NCI-H524 (cell line): ENCODE measurements around the gene SAMD14.

Source experiments
- DNase-seq, 2 experiments: peaks; one replicate each; lab custom pipeline; 2025; lab: John Stamatoyannopoulos, UW

SAMD14 gene

DNA sequence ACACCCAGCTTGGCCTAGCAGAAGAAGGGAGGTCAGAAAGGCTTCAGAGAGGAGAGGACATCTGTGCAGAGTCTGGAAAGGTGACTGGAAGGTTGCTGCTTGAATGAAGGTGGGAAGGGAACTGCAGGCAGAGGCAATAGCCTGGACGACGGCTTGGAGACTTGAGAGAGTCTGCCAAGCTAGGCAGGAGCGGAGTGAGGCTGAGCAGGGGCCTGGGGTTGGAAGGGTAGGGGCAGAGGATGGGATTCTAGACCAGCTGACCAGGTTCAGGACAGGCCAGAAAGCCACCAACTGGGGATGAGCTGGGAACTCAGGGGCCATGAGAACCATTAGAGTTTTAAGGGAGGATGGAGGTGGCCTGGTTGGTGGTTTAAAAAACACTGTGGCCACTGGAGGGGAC lies 35.5 kb upstream of the SAMD14 start:
- no peak for DNase-seq

DNA sequence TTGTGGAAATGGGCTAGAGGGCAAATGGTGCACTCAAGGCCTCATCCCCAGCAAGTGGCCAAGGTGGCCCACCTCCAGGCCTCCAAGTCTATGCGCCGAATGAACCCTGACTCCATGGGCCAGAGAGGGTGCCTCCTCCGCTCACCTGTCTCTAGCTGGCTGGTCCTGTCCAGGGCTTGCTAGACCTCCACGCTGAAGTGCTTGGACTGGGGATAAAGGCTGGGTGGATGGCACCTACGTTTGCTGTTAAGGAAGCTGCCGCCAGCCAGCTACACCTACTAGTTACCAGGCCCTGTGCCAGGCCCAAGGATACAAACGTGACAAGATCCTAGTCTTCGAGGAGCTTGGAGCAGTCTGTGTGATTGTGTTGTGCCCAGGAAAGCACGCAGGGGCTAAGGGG lies 35.1 kb upstream of the SAMD14 start:
- no peak for DNase-seq

DNA sequence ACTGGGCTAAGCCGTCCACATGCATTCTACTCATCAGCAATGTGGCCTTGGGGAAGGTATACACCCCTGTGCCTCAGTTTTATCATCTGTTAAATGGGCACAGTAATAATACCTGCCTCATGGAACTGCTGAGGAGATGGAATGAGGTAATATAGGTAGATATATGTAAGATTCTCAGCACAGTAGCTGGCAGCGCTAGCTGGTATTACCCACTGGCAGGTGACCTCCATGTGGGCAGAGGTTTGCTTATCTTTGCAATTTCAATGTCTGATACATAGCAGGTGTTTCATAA lies 34.7 kb upstream of the SAMD14 start:
- no peak for DNase-seq

DNA sequence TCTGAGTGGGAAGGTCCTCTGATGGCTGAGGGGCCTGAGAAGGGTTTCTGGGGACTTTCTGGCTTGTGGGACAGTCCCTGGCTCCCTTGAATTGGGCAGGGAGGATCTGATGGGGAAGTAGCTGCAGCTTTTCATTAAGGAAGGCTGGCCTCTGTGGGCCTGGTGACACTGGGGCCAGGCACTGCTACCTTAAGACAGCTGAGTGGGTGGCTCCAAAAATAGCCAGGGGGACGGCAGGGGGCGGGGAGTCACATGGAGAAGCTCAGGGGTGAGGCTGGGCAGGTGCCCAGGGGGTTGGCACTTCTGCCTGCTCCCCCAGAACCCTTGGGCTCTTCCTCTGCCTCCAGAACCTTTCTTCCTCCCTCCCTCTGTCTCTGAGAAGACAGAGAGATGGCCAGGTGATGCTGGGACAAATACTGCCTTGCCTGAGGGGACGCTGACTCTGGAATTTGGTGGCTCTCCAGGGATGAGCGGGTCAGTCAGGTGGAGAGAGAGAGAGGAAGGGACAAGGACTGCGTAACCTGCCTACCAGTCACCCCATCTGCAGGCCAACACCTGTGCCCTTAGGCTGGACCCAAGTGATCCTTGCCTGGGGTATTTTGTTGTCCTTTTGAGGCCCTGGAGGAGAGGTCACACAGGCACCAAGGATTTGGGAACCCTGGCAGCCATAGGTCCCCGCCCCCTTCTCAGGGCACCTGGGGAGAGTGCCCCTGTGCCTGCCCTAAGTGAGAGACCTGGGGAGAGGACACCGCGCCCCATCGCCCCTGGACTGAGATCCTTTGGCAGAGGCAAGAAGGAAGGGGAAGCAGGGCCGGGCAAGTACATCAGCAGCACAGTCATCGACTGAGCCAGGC lies 34.1 kb upstream of the SAMD14 start:
- no peak for DNase-seq

DNA sequence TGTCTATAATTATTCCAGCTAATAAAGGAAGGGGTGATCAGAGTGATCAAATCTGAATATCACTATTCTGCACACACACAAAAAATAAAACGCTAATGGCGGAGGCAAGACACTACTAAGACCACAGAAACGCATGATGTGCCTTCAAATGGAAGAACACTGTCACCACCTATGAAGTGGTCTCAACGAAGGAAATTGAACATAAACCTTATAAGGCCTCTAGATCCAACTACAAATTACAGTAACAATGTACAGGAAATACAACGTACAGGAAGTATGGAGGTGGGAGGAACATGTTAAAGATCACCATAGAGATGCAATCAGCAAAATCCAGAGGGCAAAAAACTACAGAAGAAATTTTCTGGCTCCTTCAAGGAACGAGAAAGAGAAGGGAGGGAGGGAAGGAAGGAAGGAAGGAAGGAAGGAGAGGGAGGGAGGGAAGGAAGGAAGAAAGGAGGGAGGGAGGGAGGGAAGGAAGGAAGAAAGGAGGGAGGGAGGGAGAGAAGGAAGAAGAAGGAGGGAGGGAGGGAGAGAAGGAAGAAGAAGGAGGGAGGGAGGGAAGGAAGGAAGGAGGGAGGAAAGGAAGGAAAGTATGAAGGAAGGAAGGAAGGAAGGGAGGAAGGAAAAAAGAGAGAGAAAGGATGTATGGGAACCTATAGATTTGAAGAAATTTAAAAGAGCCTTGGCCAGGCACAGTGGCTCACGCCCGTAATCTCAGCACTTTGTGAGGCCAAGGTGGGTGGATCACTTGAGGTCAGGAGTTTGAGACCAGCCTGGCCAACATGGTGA lies 32.7 kb upstream of the SAMD14 start:
- no peak for DNase-seq

DNA sequence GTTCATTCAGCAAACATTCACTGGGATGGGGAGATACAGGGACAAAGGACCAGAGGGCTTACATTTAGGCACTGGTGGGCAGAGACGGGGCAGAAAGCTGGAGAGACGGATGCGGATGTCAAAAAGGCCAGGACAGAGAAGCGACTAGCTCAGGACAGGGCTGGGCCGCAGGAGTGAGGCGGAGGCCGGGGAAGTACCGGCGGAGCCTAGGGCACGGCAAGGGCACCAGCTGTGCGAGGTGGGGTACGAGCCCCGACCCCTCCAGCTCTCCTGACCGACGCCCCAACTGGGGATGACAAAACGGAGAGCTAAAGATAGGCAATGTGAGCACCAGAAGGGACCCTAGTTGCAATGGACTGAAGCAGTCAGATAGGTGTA lies 31.9 kb upstream of the SAMD14 start:
- DNase-seq = no peak

DNA sequence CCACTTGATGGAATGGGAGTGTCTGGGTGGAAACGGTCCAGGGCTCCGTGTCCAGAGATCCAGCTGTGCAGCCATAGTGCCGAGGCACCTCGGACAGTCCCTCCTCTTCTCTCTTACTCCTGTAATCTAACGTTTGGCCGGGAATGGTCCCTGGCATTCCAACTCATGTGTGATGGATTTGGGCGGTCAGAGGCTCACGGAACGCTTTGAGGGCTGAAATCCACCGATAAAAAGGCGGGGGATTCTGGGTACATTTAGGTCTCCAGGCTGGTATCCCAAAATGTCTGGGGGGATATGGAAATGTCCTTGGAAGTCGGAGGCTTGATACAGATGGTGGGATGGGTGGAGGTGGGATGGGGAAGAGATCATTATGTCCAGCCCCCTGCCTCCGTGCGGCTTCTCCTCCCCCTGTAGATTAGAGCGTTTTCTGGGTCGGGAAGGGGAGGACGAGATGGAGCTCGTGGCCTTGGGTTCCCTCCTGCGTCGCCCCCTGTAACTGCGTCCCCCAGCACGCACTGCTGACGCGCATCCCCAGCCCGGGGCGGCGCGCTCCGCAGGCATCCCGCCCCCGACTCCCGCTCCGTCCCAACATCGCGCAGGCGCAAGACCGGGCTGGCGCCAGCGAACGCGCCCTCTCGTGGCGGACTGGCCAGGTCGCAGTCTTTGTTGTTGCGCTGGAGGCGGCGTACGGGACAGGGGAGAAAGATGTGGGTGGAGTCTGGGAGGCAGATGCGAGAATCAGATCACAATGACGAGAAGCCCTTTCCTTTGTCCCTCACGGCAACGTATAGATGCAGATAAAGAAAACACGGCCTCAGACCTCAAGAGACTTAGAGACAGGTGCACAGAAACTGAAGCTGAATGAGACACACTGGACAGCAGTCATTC lies 31.3 kb upstream of the SAMD14 start:
- peak; percentile 91 to 96 for DNase-seq

DNA sequence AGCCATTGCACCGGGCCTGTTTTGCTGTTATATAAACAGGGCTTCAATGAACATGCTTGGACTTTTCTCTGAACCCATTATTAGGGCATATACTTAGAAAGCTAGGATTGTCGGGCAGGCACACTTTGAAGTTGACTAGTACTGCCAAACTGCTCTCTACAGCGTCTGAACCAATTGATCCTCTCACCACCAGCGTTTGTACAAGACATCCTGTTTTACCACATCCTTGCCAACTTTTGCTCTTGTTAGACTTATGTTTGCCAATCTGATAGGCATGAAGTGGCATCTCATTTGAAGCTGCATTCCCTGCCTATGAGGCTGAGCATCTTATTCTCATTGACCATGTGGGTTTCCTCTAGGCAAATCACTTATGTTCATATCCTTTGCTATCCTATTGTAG lies 27.9 kb upstream of the SAMD14 start:
- no peak for DNase-seq

DNA sequence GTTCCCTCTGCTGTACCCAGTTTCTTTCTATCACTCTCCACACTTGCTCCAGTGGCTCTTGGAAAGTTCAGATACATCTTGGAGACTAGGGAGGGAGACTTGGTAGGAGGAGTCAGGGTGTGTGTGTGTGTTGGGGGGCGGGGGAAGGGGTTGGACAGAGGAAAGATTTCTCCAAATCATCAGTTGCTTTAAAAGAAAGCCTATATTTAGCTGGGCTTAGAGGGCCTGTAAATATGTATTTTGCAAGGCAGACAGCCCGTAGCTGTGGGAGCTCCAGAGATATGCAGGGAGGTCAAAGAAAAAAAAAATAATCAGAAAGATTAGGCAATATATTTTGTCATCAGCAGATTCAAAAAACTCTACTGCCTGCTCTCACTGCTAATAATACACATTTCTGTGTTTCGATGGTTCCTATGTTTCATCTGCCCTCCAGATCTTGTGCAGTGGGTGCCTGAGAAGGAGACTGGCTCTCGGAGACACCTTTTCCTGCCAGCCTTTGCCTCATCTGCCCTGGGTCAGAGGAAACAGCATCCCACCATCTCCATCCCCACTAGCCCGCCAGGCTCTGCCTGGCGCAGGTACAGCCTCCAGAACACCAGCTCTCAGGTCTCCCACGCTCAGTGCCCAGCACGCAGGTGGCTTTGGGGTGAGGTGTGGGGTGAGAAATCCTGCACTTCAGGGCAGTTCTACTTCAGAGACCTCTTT lies 25.3 kb upstream of the SAMD14 start:
- DNase-seq = no peak

DNA sequence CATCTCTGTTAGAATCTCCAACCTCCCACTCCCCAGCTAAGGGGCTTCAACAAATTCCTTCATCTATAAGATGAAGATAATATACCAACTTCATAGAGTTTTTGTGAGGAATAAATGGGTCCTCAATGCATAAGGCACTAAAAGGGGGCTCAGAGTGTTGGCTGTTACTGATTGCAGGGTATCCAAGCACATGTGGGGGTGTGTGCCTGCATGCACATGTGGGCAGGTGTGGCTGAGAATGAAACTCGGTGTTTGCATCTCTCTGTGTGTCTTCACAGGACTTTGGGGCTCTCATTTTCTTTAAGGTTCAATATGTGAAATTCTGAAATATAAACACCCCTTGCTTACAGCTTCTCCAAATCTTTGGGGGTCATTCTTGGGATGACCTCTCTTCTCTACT lies 24.6 kb upstream of the SAMD14 start:
- no peak for DNase-seq

DNA sequence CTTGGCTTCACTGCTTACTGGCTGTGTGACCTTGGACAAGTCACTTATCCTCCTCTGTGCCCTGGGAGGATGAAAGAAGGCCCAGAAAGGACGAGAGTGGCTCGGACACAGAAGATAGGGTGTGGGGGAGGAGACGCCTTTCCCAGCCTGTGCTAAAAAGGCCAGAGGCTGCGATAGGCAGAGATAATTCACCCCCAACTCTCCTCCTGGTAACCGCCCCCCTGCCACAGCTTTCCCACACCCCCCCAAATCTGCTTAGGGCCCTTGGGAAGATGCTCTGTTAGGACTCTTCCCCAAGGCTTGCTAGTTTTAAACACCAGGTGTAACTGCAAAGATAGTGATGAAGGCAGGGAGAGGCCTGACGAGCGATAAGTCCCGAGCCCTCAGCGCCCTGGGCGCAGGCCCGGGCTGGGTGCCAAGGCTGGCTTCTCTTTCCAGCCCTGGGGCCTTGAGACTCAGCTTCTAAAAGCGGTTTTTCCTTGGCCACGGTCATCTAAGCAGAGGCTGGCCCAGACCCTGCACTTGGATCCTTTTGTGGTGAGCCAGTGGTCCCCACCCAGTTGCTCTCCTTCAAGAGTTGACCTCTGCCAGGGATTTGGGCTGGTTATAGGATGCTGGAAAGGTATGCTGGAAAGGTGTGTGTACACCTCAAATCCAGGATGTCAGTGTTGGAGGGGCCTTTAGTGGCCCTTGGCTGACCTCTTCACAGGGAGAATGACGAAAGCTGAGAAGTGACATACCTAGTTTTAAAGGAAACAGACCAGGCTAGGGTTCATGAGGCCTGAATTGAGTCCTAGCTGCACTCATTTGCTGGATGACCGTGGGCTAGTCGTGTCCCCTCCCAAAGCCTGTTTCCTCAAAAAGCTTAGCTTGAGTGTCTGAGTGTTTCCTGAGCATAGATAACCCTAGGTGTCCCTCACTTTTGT lies 24.0 kb upstream of the SAMD14 start:
- DNase-seq = no peak

DNA sequence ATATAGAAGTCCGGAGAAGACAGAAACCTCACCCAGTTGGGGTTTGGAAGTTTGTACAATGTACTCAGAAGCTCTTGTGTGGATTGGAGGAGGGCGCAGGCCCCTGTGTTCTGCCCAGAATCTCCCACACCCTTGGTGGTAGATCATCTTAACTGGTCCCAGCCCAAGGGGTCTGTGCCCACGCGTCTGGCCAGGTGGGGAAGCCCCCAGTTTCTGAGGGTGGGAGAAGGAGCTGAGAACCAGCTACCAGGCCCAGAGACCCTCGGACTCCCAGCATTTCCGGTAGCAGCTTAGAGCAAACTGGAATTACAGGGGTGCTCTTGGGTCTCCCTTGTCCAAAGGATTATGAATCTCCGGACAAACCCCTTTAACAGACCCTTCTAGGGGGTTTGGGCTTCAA lies 22.8 kb upstream of the SAMD14 start:
- no peak for DNase-seq

DNA sequence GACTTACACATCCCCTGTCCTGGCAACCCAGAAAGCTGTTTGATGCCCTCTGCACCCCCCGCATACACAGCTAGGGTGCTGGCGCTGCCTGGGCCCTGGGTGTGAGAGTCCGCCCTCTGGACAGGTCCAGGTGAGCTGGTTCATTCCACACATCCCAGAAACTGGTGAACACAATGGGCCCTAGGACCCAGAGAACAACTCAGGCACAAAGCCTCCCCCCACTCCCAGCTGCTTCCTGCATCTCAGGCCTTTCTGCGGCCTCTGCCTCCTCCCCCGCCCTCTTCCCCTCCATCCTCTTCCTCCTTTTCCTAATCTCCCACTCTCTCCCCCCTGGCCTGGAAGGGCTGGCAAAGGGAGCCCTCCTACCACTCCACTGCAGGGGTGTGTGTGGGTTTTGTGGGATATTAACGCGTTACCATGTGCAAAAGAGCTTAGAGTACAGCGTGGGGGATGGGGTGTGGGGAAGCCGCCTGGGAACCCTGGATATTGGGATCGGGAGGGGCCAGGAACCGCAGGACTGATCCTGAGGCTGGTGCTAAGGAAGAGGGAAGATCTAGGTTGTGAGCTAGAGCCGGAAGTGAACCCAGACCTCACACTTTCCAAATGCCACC lies 22.1 kb upstream of the SAMD14 start:
- DNase-seq = peak; percentile 91 to 95

DNA sequence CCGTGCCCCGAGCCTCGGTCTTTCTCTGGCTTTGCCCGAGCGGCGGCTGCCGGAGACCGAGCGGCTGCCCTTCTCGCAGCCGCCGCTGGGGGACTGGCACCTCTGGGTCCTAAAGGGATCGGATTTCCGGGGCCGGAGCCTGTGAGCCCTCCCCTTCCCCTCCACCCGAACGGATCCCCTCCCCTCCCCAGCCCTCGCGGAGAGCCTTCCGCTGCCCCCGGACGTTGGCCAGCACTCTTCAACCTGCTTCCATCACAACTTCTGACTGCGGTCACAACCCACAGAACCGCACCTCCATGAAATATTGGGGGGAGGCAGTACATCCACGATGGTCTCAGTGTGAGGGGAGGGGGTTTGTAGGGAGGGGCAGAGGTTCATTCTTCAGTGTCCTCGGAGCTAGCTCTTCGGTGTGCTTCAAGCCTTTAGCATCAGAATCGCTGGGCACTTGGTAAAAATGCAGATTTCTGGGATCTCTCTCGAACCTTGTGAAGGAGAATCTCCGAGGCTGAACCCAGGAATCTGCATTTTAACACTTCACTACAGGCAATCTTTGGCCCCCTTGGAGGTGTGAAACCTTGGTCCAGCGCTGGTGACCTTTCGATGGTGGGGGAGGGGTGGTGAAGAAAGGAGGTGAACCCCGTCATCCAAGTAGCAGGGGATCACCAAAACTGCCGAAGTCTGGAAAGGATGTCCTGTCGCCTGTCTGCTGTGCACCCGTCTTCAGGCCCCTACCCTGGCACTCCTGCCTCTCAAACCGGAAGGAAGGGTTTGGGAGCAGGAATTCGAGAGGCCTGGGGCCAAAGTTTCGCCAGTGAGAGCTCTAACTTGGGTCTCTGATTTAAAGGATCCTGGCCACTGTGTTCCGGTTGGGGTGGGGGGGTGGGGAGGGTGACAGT lies 21.3 kb upstream of the SAMD14 start:
- DNase-seq = peak; percentile 91 to 93

DNA sequence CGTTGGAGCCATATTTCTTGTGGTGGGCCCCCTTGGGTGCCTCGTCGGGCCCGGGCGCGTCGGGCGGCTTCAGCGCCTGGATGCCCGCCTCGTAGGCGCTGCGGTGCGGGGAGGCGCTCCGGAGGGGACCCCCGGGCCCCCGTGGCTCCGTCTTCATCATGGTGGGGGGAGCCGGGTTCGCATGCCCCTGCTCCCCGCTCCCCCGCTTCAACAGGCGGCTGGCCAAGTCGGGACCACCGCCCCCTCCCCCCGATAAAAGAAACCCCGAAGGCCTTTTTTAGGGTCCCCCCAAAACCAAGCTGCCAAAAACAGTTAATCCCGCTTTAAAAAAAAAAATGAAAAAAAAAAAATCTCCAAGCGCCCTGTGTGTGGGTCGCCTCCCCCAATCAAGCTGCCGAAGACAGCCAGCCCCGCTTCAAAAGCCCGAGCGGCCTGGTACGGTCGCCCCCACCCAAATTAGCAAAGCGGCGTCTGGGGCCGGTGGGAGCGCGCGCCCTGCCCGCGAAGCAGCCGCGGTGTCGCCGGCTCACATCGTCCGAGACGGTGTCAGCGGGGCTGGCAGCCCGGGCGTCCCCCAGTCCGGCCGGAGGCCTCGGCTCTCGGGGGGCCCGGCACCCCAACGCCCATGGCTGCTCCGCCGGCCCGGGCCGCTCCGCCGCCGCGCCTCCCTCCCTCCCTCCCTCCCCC lies 20.5 kb upstream of the SAMD14 start, which contains the start of gene PPP1R9B:
PPP1R9B (minus strand) TSS at position 324 of the 687 bp plus-strand sequence; CDS start at position 160, 164 bp downstream.
- DNase-seq = no peak

DNA sequence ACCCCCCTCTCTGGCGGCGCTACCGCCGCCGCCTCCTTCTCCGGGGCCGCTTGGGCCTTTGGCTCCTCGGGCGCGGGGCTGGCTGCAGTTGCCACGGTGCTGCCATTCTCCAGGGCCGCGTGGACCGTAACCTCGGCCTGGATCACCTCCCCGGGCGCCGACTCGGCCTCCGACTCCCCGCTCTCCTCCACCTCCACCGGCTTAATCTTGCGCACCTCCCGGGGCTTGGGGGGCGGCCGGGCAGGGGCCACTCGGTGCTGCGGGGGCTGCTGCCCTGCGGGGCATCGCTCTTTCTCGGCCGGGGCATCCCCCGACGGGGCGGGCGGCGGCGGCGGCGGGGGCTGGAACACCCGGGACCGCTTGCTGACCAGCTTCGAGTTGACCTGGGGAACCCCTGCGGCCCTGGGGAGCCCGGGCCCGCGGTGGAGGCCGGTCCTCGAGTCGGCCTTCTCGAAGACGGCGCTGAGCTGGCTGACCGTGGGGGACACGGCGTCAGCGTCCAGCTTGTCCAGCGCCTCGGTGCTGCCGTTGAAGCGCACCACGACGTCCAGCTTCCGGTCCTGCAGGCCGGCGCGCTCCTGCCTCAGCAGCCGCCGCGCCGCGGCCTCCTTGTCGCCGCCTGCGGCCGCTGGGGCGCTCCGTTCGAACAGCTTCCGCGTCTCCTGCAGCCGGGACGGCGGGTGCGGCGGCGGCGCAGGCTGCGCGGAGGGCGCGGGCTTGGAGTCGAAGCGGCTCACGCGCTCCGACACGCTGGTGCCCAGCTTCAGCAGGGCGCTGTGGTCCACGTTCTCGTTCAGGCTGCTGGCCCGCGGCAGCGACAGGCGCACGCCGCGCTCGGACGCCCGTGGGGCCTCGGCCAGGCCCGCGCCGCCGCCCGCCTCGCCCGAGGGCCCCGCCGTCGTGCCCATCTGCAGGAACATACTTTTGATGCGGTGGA lies 19.7 kb upstream of the SAMD14 start:
- peak in 1 of 2 experiments; percentile 35 for DNase-seq

DNA sequence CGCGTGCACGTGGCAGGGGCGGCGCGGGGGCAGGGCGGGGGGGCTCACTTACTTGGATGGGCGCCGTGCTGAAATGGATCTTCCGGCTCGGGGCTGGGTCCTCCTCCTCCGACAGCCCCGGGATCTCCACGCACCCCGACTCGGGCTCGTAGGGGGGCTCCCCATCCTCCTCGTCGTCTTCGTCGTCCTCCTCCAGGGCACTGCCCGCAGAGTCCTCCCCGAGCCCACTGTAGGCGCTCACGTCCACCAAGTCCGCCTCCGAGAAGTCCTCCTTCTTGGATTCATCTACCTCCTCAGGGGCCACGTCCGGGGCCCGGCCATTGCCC lies 19.1 kb upstream of the SAMD14 start:
- DNase-seq = no peak
